ENCODE results near the gene KAZN.

GRCh38 chr1:14865106-14865505, 266.6 kb downstream of the KAZN start:
- no peak for TF ChIP-seq CTCF (IDR thresholded peaks at IDR 0.05; ENCODE audit: poor library complexity)
- TF ChIP-seq EZH2phosphoT487 (IDR thresholded peaks at IDR 0.05; ENCODE audit: low read depth, severe bottlenecking, unreplicated experiment) = no peak
- TF ChIP-seq EZH2 (IDR thresholded peaks at IDR 0.05; ENCODE audit: borderline replicate concordance) = no peak
